GM21447 (cell line): Measurements from ENCODE around the gene HNMT.
"Not testable (repeated sequence)": the region's sequence is repeated elsewhere in the genome, so short reads cannot be mapped to it uniquely, and the experiment has no call there.

Experiments used
- ATAC-seq: cut with Tn5 transposase; IDR thresholded peaks from one replicate; pipeline ENCODE4 v1.9.1; 2021; ENCODE audit not compliant: unreplicated experiment

HNMT gene

DNA sequence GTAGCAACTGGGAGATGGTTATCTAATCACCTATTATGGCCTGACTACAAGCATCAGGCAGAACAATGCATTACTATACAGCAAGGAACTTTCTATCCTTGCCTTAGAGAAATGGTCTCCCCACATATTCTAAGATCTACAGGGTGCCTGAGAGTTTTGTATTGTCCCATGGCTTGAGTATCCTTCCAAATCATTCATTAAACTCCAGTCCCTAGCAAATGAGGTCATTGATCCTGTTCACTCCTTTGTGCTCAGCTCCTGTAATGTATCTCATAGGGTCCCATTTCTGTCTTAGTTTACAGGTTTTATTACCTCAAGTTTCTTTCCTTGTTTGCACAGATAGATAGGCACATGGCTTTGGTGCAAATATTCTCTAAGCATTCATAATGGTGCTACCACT lies 9.0 kb downstream of the HNMT start:
- no peak for ATAC-seq

DNA sequence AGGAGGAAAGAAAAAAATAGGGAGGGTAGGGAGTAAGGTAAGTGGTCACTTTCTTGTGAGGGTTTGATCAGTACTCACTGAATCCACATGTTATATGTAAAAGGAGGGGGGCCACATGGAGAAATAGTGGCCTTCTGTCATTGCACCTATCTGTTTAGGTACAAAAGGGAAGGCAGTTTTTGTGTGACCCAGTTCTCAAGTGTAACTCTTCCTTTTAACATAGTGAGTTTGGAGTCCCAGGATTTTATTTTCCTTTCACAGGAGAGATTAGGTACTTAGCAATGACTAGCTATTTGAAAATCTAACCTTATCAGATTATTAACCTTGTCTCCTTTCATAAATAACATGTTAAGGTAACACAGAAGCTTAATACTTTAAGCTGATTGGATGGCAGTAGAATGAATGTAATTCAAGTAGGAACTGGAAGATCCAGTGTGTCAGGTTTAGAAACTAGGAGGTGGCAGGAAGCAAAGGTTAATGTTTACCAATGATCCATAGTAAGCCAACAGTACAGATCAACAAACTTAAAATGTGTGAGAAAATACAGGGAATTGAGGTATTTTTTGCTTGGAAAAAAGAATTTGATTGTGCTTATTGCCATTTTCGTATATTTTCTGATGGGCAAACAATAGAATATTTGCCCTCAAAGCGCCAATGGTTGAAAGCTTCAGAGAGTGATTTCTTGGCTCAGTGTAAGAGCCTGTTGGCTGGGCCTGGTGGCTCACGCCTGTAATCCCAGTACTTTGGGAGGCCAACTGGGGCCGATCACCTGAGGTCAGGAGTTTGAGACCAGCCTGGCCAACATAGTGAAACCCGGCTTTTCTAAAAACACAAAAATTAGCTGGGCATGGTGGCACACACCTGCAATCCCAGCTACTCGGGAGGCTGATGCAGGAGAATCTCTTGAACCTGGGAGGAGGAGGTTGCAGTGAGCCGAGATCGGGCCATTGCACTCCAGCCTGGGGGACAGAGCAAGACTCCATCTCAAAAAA lies 11.3 kb downstream of the HNMT start:
- no peak for ATAC-seq

DNA sequence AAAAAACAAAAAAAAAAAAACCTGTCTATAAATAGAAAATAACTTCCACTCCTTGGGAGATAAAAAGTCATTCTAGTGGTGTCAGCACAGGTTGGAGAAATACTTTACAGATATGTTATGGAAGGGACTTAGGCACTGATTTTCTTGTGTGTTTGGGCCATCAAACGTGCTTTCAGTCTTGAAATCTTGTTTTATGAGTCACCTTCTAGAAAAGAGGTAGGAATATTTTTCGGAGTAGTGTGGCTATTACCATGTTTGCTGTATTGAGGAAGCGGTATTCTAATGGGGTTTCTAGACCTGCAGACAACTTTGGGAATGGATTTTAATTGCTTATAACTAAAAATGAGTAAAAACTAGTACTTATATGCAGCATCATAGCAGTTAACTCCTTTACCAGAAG lies 12.0 kb downstream of the HNMT start:
- ATAC-seq, result no peak

DNA sequence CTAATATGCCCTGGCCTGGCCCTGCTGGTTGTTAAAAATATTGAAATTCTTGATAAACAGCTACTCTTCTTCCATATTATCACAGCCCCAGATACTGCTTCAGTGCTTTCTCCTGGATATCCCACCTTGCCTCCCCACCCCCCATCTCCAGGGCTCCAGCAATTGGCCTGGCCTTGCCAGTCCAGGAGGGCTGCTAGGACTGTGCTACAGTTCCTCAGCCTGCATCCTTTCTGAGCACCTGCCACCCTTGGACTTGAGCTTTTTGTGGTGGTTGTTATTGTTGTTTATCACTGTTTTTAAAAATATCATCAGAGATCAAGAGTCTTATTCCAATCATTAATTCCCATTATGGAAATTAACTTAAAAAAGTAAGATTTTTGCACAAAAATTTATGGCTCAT lies 13.5 kb downstream of the HNMT start:
- ATAC-seq, result no peak

DNA sequence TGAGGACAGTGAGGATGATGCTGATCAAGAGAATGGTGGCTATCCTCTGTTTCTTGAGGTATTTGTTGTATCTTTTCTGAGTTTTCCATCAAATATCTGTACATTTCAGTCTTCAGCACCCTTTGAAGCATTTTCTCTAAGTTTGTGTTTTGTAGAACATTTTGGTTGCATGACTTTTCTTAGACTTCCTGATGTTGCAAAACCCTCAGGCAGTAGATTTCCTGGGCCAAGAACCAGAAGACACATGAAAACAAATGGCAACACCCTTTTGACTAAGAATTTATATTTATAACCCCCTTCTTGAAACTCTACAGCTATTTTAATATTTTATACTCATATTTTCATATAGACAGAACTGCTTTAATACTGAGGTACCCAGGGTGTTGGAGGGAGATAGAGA lies 16.2 kb downstream of the HNMT start:
- ATAC-seq, result no peak

DNA sequence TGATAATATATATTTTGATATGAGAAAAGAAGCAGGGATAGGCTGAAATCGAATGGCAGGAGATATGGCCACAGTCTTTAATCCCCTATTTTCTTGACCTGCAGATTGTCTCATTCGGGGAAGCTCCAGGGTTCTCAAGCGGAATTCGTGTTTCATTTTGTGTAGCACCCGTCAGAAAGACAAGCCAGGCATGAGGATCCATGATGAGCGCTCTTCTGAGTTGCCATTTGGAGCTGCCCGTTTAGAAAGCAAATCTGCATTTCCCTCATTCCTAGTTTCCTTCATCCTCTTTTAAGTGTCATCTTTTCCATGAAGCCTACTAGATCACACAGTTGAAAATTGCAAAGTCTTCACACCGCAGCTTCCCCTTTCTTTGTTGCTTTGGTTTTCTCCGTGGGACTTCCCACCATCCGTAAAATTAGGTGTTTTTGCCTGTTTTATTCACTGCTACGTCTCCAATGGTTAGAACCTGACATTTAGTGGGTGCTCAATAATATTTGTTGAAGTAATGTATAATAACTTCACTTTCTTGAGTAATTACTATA lies 16.9 kb downstream of the HNMT start:
- ATAC-seq, result no peak

DNA sequence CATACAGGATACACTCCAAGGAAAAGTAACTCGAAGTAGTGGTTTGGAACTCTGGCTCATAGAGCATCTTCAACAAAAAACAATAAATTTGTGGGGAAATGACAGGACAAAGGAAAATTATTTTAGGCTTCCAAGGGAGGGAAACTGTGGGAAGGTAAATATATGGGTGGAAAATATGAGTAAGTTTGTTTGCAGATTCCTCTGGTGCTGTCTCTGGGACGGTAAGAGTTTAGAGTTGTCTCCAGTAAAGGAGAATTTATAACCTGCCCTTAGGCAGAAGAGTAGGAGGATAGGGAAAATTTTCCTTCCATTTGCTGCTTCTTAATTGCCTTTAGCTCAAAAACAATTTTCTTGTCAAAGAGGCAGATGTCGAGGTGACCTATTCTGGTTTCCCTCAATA lies 19.3 kb downstream of the HNMT start:
- ATAC-seq, result no peak

DNA sequence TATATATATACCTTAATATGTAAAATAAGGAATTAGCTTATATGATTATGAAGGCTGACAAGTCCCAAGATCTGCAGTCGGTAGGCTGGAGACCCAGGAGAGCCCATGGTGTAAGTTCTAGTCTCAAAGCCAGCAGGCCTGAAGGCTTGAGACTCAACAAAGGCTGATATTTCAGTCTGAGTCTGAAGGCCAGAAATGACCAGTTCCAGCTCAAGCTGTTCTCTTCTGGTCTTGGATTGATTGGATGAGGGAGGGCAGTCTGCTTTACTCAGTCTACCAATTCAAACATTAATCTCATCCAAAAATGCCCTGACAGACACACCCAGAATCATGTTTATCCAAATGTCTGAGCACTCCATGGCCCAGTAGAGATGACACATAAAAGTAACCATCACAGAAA lies 22.0 kb downstream of the HNMT start:
- ATAC-seq, result no peak

DNA sequence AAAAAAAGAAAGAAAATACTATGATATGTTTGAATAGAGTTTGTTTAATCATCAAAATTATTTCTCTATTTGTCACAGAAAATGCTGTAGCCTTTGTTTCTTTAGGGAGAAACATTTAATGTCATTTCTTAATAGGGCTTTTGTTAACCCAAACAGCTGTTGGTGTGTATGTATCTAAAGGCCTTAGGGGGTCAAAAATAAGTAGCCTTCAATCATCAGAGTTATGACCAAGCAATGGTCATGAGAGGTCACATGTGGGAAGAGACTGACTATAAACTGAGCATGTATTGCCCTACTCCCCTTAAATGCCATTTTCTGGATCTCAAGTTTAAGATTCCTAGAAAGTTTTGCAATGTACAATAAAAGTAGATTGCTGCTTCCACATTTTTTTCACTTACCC lies 22.7 kb downstream of the HNMT start:
- ATAC-seq, result no peak

DNA sequence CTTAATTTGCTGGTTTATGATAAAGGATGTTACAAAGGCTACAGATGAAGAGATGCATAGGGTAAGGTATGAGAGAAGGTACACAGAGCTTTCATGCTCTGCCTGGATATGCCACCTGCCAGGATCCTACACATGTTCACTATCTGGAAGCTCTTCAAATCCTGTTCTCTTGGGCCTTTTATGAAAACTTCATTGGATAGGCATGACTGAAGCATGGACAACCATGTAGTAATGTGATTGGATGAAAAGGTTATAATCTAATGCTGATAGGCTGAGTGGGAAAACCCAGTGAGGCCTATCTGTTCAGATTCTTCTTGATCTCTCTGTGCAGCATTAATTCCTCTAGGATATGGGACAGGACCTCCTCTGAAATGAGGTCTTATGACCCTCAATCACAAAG lies 26.8 kb downstream of the HNMT start:
- ATAC-seq, result no peak

DNA sequence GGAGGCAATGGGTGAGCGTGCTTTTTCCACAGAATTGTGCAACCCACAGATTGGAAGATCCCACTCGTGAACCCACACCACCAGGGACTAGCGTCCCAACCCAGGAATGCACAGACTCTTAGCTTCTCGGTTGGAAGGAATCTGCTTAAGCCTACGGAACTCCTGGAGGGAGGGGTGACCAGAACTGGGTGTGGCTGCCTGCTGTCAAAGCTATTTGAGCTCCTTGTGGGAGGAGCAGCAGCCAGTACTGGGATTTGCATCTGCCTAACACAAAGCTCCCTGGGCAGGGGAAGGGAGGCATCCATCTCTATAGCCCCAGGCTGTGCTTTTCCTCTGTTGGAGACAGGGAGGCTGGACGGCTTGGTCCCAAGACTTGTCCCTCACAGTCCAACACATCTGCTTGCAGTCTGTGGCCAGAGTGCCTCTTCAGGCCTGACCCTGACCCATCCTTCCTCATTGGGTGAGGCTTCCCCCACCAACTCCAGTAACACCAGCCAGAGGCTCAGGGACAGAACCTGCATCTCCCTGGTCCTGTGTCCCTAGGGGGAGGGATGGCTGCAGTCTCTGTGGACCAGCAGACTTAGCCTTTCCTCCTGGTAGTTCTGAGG lies 27.9 kb downstream of the HNMT start:
- ATAC-seq, result no peak

DNA sequence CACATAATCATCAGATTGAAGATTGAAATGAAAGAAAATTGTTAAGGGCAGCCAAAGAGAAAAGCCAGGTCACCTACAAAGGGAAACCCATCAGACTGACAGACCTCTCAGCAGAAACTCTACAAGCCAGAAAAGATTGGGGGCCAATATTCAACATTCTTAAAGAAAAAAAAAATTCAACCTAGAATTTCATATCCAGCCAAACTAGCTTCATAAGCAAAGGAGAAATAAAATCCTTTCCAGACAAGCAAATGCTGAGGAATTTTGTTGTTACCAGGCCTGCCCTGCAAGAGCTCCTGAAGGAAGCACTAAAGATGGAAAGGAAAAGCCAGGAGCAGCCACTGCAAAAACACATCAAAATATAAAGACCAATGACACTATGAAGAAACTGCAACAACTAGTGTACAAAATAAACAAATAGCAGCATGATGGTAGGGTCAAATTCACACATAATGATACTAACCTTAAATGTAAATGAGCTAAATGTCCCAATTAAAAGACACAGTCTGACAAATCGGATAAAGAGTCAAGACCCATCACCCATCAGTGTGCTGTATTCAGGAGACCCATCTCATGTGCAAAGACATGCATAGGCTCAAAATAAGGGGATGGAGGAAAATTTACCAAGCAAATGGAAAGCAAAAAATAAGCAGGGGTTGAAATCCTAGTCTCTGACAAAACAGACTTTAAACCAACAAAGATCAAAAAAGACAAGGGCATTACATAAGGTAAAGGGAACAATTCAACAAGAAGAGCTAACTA lies 29.6 kb downstream of the HNMT start:
- not testable (repeated sequence) for ATAC-seq

DNA sequence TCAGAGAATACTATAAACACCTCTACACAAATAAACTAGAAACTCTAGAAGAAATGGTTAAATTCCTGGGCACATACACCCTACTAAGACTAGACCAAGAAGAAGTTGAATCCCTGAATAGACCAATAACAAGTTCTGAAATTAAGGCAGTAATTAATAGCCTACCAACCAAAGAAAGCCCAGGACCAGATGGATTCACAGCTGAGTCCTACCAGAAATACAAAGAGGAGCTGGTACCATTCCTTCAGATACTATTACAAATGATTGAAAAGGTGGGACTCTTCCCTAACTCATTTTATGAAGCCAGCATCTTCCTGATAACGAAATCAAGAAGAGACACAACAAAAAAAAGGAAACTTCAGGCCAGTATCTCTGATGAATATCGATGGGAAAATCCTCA lies 31.1 kb downstream of the HNMT start:
- ATAC-seq, result not testable (repeated sequence)

DNA sequence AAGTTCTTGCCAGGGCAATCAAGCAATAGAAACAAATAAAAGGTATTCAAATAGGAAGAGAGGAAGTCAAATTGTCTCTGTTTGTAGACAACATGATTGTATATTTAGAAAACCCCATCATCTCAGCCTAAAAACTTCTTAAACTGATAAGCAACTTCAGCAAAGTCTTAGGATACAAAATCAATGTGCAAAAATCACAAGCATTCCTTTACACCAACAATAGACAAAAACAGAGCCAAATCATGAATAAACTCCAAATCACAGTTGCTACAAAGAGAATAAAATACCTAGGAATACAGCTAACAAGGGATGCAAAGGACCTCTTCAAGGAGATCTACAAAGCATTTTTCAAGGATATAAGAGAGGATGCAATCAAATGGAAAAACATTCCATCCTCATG lies 31.9 kb downstream of the HNMT start:
- not testable (repeated sequence) for ATAC-seq

DNA sequence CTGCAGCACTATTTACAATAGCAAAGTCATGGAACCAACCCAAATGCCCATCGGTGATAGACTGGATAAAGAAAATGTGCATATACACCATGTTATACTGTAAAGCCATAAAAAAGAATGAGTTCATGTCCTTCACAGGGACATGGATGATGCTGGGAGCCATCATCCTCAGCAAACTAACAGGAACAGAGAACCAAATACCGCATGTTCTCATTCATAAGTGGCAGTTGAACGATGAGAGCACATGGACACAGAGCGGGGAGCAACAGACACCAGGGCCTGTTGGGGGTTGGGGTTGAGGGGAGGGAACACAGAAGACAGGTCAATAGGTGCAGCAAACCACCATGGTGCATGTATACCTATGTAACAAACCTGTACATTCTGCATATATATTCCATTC lies 33.5 kb downstream of the HNMT start:
- ATAC-seq, result no peak

DNA sequence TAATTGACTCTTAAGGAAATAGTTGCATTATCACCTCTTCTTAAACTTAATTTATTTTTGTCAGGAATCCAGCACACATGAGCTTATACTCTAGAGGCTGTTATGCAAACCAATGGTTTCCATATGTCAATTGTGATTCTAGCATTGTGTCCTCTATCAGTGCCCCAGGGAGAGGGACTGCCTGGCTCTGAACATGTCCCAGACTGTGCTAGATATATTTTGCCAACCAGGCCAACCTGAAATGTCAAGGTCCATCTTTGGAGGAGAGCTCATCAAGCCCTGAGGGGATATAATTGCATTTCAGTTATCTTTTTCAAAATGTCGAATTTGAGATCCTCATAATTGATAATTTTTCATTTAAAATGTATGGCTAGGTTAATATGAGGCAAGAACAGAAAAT lies 34.2 kb downstream of the HNMT start:
- ATAC-seq, result no peak

DNA sequence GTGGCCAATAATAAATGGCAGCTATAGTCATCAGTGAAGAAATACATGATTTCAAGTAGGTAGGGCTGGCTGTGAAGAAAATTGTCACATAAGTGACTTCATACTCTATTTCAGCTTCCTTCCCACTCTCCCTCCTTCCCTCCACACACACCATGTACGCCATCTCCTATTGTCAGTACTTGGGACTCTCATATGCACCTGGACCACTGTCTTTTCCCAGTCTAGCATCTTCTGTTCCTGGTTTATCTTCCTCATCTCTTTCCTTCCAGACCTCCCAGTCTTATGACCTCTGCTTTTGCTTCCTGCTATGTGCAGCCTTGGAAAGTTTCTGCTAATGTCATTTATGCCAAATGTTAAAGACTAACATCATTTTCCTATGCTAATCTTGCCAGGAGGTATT lies 35.0 kb downstream of the HNMT start:
- ATAC-seq, result no peak

DNA sequence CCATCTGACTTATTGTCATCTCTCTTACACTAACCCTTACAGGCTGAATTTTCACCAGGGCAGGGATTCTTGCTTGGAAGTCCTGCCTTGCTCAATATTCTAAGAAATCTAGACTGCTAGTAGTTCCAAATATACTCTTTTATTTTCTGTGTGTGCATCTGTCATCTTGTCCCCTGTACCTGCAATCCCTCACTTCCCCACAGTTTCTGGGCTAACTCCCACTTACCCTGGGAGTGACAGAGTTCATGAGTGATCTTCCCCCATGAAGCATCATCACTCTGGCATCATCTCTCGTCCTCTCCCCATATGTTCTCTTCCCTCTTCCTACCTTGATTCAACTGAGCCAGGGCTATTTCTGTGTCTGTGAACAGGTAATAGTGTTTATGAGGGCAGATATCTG lies 35.7 kb downstream of the HNMT start:
- no peak for ATAC-seq

DNA sequence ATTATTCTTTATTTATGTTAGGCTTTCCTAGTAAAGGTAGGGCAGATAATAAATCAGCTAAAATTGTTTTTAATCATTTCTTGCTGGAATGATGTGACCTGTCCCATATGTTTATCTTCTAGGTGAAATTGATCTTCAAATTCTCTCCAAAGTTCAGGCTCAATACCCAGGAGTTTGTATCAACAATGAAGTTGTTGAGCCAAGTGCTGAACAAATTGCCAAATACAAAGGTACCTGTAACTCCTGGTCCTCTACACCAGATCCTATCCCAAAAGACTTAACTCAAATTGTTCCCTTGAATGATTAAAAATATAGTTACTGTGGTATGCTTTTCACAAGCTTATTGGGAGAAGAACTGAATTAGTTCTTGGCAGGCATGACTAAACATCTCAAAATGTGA lies 36.5 kb downstream of the HNMT start:
- no peak for ATAC-seq

DNA sequence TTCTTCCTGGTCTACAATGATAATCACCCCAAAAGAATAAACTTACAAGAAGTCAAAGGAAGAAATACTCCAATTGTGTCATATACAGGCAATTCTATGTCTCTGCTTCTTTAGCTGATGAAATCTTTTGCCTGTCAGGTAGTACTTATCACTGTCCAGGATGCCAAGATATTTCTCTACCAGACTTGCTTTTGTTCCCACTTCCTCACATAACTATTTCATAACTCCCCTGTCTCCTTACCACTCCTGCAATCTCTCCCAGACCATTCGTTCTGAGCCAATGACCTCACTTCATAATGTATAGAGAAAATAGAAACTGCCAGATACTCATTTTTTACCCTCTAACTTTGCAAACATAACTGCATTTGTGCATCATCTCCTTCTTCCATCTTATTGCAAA lies 39.1 kb downstream of the HNMT start:
- no peak for ATAC-seq

DNA sequence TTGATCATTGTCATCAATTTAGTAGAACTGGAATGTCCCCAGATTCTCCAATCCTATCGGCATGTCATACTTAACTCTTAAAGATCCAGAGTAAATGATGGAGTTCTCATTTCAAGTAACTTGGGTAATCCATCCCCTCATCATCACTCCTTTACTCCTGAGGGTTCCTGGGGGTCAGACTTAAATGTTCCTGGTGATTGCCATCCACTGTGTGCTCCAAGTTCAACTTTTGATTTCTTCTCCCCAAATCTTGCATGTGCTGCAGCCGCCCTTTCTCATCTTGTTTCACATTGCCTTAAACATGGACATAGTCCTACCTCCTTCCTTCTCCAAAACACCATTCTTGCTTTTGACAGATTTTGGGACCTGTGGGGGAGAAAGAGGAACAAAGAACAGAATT lies 43.2 kb downstream of the HNMT start:
- ATAC-seq, result no peak

DNA sequence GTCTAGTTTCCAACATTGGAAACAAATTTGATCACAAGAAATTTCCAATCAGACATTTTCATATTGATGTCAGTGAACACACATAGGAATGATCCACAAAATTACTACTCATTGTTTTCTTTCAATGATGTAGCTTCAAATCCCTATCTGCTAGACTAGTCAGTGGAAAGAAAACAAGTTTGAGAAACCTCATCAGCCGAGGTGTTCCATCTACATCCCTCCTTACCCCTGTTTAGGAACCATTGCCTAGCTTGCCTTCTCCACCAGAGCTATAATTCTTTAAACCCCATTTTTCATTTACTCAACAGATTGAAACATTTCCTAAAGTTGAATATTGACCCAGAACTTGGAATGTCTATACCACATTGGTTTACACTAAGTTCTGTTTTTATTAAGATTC lies 45.3 kb downstream of the HNMT start:
- ATAC-seq, result no peak
